ENCODE measurements around the gene FOXA1. TPM values are rescaled to one million over a fixed set of nuclear protein-coding genes. Genes with fewer than 3 reads are reported as not detected.

The FOXA1 gene
- total and polyA plus RNA-seq, 9 donors, result 0.12 to 2.9 (median 0.31) TPM; not detected in 6

DNA sequence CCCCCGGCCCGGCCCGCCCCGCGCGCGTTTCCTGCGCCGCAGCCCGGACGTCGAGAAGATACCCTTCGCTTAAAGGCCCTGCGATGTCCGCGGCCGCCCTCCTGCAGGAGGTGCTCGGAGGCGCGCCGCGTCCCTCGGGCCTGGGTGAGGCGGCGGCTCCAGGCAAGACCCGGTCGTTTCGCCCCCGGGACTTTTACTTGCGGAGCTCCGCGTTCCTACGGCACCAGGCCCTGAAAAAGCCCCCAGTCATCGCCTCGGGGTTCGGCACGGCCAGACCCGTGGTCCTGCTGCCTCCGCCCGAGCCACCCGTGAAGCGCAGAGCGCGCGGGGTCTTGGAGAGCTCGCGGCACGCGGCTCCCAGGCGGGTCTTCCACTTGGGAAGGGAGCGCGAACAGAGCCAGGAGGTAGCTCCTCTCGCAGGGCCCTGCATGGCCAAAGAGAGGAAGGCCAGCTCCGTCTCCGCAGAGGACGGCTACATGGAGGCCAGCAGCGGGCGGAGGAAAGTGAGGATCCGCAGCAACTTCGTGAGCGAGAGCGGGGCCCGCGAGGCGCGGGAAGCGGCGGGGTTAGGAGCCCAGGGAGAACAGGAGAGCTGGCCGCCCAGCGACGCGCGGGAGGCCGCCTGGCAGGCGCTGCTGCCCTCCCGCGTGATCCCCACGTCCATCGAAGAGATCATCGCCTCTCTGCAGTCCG lies 27.3 kb upstream of the FOXA1 start:
- no peak overlapping the region for H3K27ac ChIP-seq
- no peaks in the 10 kb centered on the region for H3K36me3 ChIP-seq
- DNase-seq, result no peak
- H3K9me3 ChIP-seq, result no peaks in the 10 kb centered on the region
- no peaks in the 10 kb centered on the region for H3K27me3 ChIP-seq
- TF ChIP-seq CTCF (IDR thresholded peaks at IDR 0.05), result no peak
- no peak for TF ChIP-seq POLR2A (IDR thresholded peaks at IDR 0.05)
- TF ChIP-seq EP300 (IDR thresholded peaks at IDR 0.05), result no peak
- WGBS, 3 donors, result 1 to 2% (median 2%) methylated on average over 66 to 81 of the region's 81 CpGs
- H3K4me3 ChIP-seq, result no peak overlapping the region
- intact Hi-C loops (cut with DNase I), result no loop called here
- H3K4me1 ChIP-seq (ENCODE audit: insufficient read depth), result peaks cover 3% of the 10 kb centered on the region

GRCh38 chr14:37620856-37621255 lies 25.8 kb upstream of the FOXA1 start:
- Histone ChIP-seq H3K9me3 (no peaks in the 10 kb centered on the region), H3K36me3 (no peaks in the 10 kb centered on the region), H3K27me3 (no peaks in the 10 kb centered on the region), H3K4me3 (no peak overlapping the region), H3K4me1 (ENCODE audit: insufficient read depth) (peaks cover 3% of the 10 kb centered on the region), H3K27ac (no peak overlapping the region)
- no peak for DNase-seq
- TF ChIP-seq EP300 (IDR thresholded peaks at IDR 0.05), result no peak
- intact Hi-C loops (cut with DNase I), result no loop called here

DNA sequence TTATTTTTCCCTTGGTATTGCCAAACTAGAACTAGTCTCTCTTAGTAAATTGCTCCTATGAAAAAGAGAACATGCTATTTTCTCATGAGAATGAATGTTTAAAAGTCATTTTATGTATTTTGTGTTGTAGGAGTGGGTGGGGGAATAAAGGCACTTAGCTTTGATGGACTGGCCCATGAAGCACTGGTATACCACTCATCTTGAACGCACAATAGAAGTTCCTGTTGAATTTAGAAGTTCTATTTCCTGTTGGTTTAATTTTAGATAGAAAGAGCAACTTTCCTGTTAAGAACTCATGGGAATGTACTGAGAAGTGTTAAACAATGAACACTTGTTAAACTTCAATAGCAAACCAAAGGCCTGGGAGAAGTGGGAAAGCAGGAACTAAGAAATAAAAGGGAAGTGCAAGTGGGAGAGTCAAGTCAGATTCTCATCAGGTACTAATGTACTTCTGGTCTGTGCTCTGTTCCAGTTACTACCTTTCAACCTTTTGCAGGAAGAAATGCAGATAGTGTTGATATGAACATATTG lies 23.5 kb upstream of the FOXA1 start:
- WGBS, 3 donors, result 80 to 86% (median 81%) methylated on average over 1 of the region's 1 CpG
- intact Hi-C loops (cut with DNase I), result no loop called here
- DNase-seq, result no peak

GRCh38 chr14:37617864-37618365 lies 22.9 kb upstream of the FOXA1 start:
- H3K4me3 ChIP-seq, result no peak overlapping the region
- no peak for DNase-seq
- TF ChIP-seq POLR2A (IDR thresholded peaks at IDR 0.05) (no peak), CTCF (IDR thresholded peaks at IDR 0.05) (no peak), EP300 (IDR thresholded peaks at IDR 0.05) (no peak)
- no peak overlapping the region for H3K27ac ChIP-seq
- H3K36me3 ChIP-seq, result no peaks in the 10 kb centered on the region
- no peaks in the 10 kb centered on the region for H3K9me3 ChIP-seq
- intact Hi-C loops (cut with DNase I), result no loop called here
- peaks cover 3% of the 10 kb centered on the region for H3K4me1 ChIP-seq (ENCODE audit: insufficient read depth)
- whole genome bisulfite sequencing, 3 donors, result 82 to 96% (median 87%) methylated on average over 1 of the region's 1 CpG
- no peaks in the 10 kb centered on the region for H3K27me3 ChIP-seq

More for the DNA sequence above, 23.5 kb upstream of the FOXA1 start:
- Histone ChIP-seq H3K9me3 (no peaks in the 10 kb centered on the region), H3K36me3 (no peaks in the 10 kb centered on the region), H3K27ac (no peak overlapping the region), H3K4me3 (no peak overlapping the region), H3K4me1 (ENCODE audit: insufficient read depth) (peaks cover 3% of the 10 kb centered on the region), H3K27me3 (no peaks in the 10 kb centered on the region)
- TF ChIP-seq CTCF (IDR thresholded peaks at IDR 0.05), result no peak
- TF ChIP-seq POLR2A (IDR thresholded peaks at IDR 0.05), result no peak
- no peak for TF ChIP-seq EP300 (IDR thresholded peaks at IDR 0.05)

- intact Hi-C loops (cut with DNase I), result no loop called here
- WGBS, 3 donors, result 90 to 92% (median 92%) methylated on average over 4 of the region's 4 CpGs
- H3K4me3 ChIP-seq, result no peak overlapping the region
- H3K36me3 ChIP-seq, result no peaks in the 10 kb centered on the region
- no peaks in the 10 kb centered on the region for H3K4me1 ChIP-seq (ENCODE audit: insufficient read depth)
- TF ChIP-seq CTCF (IDR thresholded peaks at IDR 0.05) (no peak), EP300 (IDR thresholded peaks at IDR 0.05) (no peak), POLR2A (IDR thresholded peaks at IDR 0.05) (no peak)
- H3K9me3 ChIP-seq, result no peaks in the 10 kb centered on the region
- no peaks in the 10 kb centered on the region for H3K27me3 ChIP-seq
- H3K27ac ChIP-seq, result no peak overlapping the region
- DNase-seq, result no peak
Observed at GRCh38 chr14:37616853-37617252, 21.8 kb upstream of the FOXA1 start.
